Esophagus squamous epithelium (tissue), 5 donors: Measurements from ENCODE around the gene BOK. TPM values are rescaled to one million over a fixed set of nuclear protein-coding genes. Genes with fewer than 3 reads are reported as not detected.
A peak's percentile ranks its signal among the peaks of the same experiment; 100 is the strongest.

Experiments
- DNase-seq: peaks from one replicate; lab custom pipeline; 2025; lab: John Stamatoyannopoulos, UW
- H3K27ac ChIP-seq, 4 donors: fragments of 200-600 bp; sonication (generic); one replicate each; pipeline ENCODE4 v1.5.1; 2016 to 2019; ENCODE audit warnings: mild to moderate bottlenecking in 1 of 4
- H3K27me3 ChIP-seq, 4 donors: fragments of 200-600 bp; sonication (generic); 1 replicate in 3 of 4; 2 replicates in 1 of 4; pipeline versions ENCODE4 v1.5.1 to v1.6.0; 2017 to 2021; ENCODE audit warnings: antibody characterized with exemption in 1 of 4
- H3K36me3 ChIP-seq, 3 donors: fragments of 200-600 bp; sonication (generic); one replicate each; pipeline ENCODE4 v1.5.1; 2016 to 2019
- H3K4me1 ChIP-seq, 3 donors: fragments of 200-600 bp; sonication (generic); one replicate each; pipeline ENCODE4 v1.5.1; 2017 to 2019
- H3K4me3 ChIP-seq, 4 donors: fragments of 200-600 bp; sonication (generic); 1 replicate in 3 of 4; 2 replicates in 1 of 4; pipeline ENCODE4 v1.5.1; 2016 to 2019; ENCODE audit warnings: mild to moderate bottlenecking in 2 of 4, moderate library complexity in 1 of 4
- H3K9me3 ChIP-seq, 3 donors: fragments of 200-600 bp; sonication (generic); one replicate each; pipeline ENCODE4 v1.5.1; 2016 to 2019
- POLR2A ChIP-seq, 4 donors: fragments of 450-650 bp; IDR thresholded peaks; one replicate each; pipeline ENCODE4 v1.6.1; 2017; ENCODE audit warnings: antibody characterized with exemption in 4 of 4, mild to moderate bottlenecking in 4 of 4, moderate library complexity in 3 of 4
- WGBS, 2 donors: methylation state at CpG; one replicate each; pipeline ENCODE4 v1.1.5; 2018; 5-methylcytosine and 5-hydroxymethylcytosine counted together
- intact Hi-C: fragments of 100-400 bp; cut with DNase I; formaldehyde crosslinking; loops from one replicate; pipeline ENCODE4 v1.15.0; 2022
- total RNA-seq, 4 donors: library from RNA; depleted of rRNA; stranded (reverse); fragments of >200 nt; gene quantifications; one replicate each; pipeline ENCODE4 v1.1.0, GENCODE V29; 2016
- TF ChIP-seq, protein P1 (sequence below), 6 experiments: fragments of 450-650 bp in 4 of 6; fragments of 200-600 bp in 2 of 6; sonication (generic) in 2 of 6; IDR thresholded peaks; one replicate each; pipeline ENCODE4 v1.5.1; 2016 to 2019; ENCODE audit warnings: antibody characterized with exemption in 6 of 6, mild to moderate bottlenecking in 4 of 6, moderate library complexity in 4 of 6
- donor health status: DM: yes; HTN: yes; CAD: no.

BOK gene
- total RNA-seq, 4 donors from 2014 or later: 35.5 to 57.1 (median 51.2) TPM

- intact Hi-C loops: no loop called here
- no peak for TF ChIP-seq POLR2A (IDR thresholded peaks at IDR 0.05)
- TF ChIP-seq, protein P1, sequence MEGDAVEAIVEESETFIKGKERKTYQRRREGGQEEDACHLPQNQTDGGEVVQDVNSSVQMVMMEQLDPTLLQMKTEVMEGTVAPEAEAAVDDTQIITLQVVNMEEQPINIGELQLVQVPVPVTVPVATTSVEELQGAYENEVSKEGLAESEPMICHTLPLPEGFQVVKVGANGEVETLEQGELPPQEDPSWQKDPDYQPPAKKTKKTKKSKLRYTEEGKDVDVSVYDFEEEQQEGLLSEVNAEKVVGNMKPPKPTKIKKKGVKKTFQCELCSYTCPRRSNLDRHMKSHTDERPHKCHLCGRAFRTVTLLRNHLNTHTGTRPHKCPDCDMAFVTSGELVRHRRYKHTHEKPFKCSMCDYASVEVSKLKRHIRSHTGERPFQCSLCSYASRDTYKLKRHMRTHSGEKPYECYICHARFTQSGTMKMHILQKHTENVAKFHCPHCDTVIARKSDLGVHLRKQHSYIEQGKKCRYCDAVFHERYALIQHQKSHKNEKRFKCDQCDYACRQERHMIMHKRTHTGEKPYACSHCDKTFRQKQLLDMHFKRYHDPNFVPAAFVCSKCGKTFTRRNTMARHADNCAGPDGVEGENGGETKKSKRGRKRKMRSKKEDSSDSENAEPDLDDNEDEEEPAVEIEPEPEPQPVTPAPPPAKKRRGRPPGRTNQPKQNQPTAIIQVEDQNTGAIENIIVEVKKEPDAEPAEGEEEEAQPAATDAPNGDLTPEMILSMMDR (IDR thresholded peaks at IDR 0.05): no peak
- no peak overlapping the region for H3K4me3 ChIP-seq
- no peak overlapping the region for H3K27ac ChIP-seq
- no peaks in the 10 kb centered on the region for H3K9me3 ChIP-seq
- 76 to 90% methylated on average over 7 to 11 of the region's 17 CpGs for WGBS, 2 donors
- DNase-seq: no peak
- peaks cover 0 to 22% (median 0%) of the 10 kb centered on the region in 4 donors for H3K27me3 ChIP-seq
- no peaks in the 10 kb centered on the region for H3K36me3 ChIP-seq
- no peaks in the 10 kb centered on the region for H3K4me1 ChIP-seq
These were observed 23.7 kb upstream of the BOK start for GRCh38 chr2:241534701-241535375.

DNA sequence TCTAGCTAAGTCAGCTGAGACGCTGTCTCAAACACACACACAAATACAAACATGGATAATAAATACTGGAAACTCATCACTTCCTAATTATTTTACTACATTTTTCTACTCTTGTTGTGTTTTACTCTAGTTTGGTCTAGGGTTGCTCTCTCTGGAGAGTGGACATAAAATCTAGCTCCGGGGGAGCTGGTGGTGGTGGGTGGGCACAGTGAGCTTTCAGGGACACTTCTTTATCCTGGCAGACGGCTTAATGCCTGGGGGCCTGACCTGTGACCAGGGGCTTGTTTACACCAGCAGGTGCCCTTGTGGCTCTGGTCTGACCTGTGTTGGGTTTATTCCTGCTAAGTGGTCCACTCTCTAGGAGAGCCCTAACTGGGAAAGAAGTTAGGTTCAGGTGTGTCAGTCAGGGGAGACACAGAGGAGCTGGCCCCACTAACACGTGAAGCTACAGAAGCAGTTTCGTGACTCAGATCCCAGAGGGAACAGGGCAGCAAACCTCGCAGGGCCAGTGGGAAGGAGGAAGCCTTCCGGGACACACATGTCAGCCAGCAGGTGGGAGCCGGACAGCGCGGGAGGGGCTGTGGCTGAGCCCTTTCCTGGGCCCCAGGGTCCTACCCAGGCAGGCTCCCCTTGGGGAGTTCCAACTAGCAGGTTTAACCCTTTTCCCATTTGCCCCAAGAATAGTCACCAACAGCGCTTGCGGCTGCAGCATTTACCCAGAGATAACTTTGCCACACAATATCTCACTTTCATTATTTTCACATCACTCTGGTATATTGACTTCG is 22.5 kb upstream of the BOK start:
- no peak overlapping the region for H3K4me3 ChIP-seq
- H3K4me1 ChIP-seq: peaks cover 0 to 12% (median 8%) of the 10 kb centered on the region in 3 donors
- whole genome bisulfite sequencing, 2 donors: 47 to 75% methylated on average over 8 to 13 of the region's 13 CpGs
- no peak overlapping the region for H3K27ac ChIP-seq
- H3K9me3 ChIP-seq: no peaks in the 10 kb centered on the region
- H3K27me3 ChIP-seq: peaks cover 0 to 23% (median 0%) of the 10 kb centered on the region in 4 donors
- no peak for DNase-seq
- TF ChIP-seq, protein P1 (IDR thresholded peaks at IDR 0.05): no peak
- TF ChIP-seq POLR2A (IDR thresholded peaks at IDR 0.05): no peak
- no peaks in the 10 kb centered on the region for H3K36me3 ChIP-seq
- intact Hi-C loops: no loop called here

DNA sequence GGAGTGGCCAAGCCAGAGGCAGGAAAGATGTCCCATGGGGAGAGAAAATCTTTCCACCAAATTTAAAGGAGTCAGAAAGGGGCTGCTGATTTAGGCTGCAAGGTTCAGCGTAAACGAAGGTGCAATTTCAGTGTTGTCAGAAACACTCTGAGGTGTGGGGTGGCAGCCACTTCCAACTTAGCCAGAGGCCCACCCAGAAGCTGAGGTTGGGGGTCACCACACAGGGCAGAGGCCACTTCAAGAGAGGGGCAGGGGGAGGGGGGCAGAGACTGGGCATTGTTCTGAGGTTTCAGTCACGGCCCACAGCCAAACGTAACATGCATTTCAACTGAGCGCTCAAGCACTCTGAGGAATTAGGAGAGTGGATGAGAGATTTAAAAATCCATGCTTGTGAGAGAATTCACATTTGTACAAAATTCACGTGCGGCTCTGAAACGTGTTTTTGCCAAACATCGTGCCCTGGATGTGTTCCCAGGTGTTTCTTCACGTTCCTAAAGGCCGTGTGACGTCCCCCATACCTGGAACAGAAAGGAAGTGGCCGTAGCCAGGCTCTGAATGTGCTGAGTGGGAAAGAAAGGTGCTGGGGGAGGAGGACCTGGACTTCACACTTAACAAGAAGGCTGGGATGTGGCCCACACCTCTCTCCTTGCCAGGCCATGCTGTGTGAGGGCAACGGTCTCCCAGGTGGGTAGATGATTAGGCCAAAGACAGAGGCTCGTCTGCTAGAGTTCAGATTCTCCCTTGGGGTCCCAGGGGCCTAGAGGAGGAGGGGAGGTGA is 19.5 kb upstream of the BOK start:
- TF ChIP-seq POLR2A (IDR thresholded peaks at IDR 0.05): no peak
- TF ChIP-seq, protein P1 (IDR thresholded peaks at IDR 0.05): no peak
- H3K4me3 ChIP-seq: no peak overlapping the region
- peaks cover 0 to 43% (median 0%) of the 10 kb centered on the region in 4 donors for H3K27me3 ChIP-seq
- H3K27ac ChIP-seq: no peak overlapping the region
- peaks cover 0 to 6% (median 0%) of the 10 kb centered on the region in 3 donors for H3K9me3 ChIP-seq
- DNase-seq: no peak
- peaks cover 0 to 21% (median 13%) of the 10 kb centered on the region in 3 donors for H3K4me1 ChIP-seq
- intact Hi-C loops: no loop called here
- WGBS, 2 donors: 82 to 86% methylated on average over 14 to 15 of the region's 15 CpGs
- H3K36me3 ChIP-seq: no peaks in the 10 kb centered on the region

GRCh38 chr2:241539616-241540374 is 18.8 kb upstream of the BOK start:
- TF ChIP-seq, protein P1 (IDR thresholded peaks at IDR 0.05): no peak
- no peak for TF ChIP-seq POLR2A (IDR thresholded peaks at IDR 0.05)
- intact Hi-C loops: no loop called here
- WGBS, 2 donors: 92% methylated on average over 5 of the region's 11 CpGs; no CpG with 5 or more reads in 1 of the 2 donors
- Histone ChIP-seq H3K4me1 (peaks cover 0 to 21% (median 13%) of the 10 kb centered on the region in 3 donors), H3K4me3 (no peak overlapping the region), H3K27ac (peak overlapping the region in 1 of 4 donors; percentile 47), H3K27me3 (peaks cover 0 to 47% (median 0%) of the 10 kb centered on the region in 4 donors), H3K36me3 (no peaks in the 10 kb centered on the region), H3K9me3 (peaks cover 0 to 6% (median 0%) of the 10 kb centered on the region in 3 donors)
- no peak for DNase-seq
